ENCODE measurements around the gene CAPN3.

DNA sequence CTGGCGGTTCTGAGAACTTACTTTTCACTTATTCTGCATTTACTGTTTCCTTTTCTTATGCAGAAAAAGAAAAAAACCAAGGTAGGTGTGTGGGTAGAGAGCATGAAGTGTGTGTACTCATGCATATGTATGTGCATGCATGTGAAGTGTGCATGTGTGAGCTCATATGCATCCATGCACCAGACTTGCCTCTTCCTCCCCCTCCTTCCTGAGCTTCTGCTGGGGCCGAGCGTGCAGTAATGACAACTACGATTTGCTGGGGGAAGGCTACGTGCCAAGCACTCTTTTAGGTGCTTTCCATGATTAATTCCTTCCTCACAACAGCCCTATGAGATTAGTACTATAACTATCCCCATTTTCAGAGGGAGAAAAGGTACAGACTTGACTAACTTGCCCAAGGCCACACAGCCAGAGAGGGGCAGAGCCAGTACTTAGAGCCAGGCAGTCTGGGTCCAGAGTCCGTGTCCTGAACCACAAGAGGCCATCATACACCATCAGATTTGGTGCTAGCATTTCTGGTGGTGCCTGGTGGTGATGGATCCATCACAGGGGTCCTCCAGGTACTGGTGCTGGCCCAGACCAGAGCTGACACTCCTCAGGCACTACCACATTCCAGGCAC is 46.7 kb downstream of the CAPN3 start:
- TF ChIP-seq POLR2A (IDR thresholded peaks at IDR 0.05; ENCODE audit: low read depth, low read length) = no peak
- TF ChIP-seq SPI1 (IDR thresholded peaks at IDR 0.05; ENCODE audit: low read depth, low read length) = no peak
- TF ChIP-seq POLR2AphosphoS5 (IDR thresholded peaks at IDR 0.05; ENCODE audit: low read depth, low read length) = no peak
- TF ChIP-seq POU2F2 (IDR thresholded peaks at IDR 0.05; ENCODE audit: low read depth, low read length) = no peak
- no peak for TF ChIP-seq TAF1 (IDR thresholded peaks at IDR 0.05; ENCODE audit: low read depth, low read length)

Data from GM12891 (cell line).